ENCODE measurements around the gene CDK18.

DNA sequence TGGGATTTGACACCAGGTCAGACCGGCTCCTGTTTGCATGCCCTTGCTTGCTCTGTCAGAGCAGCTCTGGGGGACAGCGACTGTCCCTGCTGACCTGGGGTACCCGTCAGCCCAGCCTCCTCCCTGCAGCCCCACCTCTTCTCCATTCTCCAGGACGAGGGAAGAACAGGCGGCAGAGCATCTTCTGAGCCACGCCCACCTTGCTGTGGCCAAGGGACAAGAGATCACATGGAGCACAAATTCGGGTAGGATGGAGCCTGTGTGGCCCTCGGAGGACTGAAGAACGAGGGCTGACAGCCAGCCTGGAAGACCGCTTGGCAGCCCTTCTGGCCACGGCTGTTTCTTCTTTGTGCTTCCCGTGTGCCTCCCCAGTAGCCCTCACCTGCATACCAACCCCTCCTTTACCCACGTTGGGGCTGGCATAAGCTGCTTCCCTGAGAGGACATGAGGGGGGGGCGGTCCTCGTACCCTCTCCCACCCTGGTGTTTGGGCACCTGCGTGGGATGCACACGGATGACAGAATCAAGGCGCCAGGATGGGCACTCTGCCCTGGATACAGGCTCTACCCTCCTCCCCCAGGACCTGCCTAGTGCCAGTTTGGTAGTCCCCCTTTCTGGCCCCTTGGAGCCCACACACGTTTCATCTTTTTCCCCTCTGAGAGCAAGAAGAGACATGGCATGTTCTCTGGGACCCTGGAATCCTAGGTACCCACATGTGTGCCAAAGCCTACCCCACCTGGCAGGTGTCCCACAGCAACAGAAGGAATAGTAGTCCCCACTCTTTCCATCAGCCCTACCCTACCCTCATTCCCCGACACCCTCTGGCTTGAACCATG lies 26.9 kb downstream of the CDK18 start:
- TF ChIP-seq, protein P1, sequence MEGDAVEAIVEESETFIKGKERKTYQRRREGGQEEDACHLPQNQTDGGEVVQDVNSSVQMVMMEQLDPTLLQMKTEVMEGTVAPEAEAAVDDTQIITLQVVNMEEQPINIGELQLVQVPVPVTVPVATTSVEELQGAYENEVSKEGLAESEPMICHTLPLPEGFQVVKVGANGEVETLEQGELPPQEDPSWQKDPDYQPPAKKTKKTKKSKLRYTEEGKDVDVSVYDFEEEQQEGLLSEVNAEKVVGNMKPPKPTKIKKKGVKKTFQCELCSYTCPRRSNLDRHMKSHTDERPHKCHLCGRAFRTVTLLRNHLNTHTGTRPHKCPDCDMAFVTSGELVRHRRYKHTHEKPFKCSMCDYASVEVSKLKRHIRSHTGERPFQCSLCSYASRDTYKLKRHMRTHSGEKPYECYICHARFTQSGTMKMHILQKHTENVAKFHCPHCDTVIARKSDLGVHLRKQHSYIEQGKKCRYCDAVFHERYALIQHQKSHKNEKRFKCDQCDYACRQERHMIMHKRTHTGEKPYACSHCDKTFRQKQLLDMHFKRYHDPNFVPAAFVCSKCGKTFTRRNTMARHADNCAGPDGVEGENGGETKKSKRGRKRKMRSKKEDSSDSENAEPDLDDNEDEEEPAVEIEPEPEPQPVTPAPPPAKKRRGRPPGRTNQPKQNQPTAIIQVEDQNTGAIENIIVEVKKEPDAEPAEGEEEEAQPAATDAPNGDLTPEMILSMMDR (IDR thresholded peaks at IDR 0.05), result no peak
- TF ChIP-seq POLR2A (IDR thresholded peaks at IDR 0.05), result no peak
